ENCODE data around the gene LATS2.
"Not testable (repeated sequence)": the region's sequence is repeated elsewhere in the genome, so short reads cannot be mapped to it uniquely, and the experiment has no call there.

Gene LATS2

GRCh38 chr13:21050288-21051197 lies 10.8 kb downstream of the LATS2 start:
- H4K20me1 ChIP-seq (ENCODE audit: insufficient read depth, low read length), result no peaks in the 10 kb centered on the region
- TF ChIP-seq CTCF (IDR thresholded peaks at IDR 0.05; ENCODE audit: low read depth, low read length) (no peak), EZH2phosphoT487 (IDR thresholded peaks at IDR 0.05; ENCODE audit: low read depth) (no peak)
- H3K27ac ChIP-seq (ENCODE audit: low read length), result no peak overlapping the region

GRCh38 chr13:21049731-21050130 lies 11.7 kb downstream of the LATS2 start:
- not testable (repeated sequence) for H4K20me1 ChIP-seq (ENCODE audit: insufficient read depth, low read length)

More at GRCh38 chr13:21050288-21051197, 10.8 kb downstream of the LATS2 start:
- Histone ChIP-seq H2AFZ (ENCODE audit: low read depth, low read length) (no peak overlapping the region), H3K9ac (ENCODE audit: low read length) (no peak overlapping the region), H3K36me3 (replicated peaks; ENCODE audit: low read depth, low read length) (no peaks in the 10 kb centered on the region), H3K4me1 (ENCODE audit: low read length) (no peaks in the 10 kb centered on the region), H3K9me3 (ENCODE audit: insufficient read depth, low read length) (no peaks in the 10 kb centered on the region), H3K79me2 (ENCODE audit: low read length) (no peaks in the 10 kb centered on the region), H3K4me2 (ENCODE audit: low read length) (no peak overlapping the region), H3K27me3 (ENCODE audit: low read depth, low read length) (no peaks in the 10 kb centered on the region), H3K4me3 (ENCODE audit: low read length) (no peak overlapping the region)

GRCh38 chr13:21048901-21049698 lies 12.3 kb downstream of the LATS2 start:
- Histone ChIP-seq H3K27ac (ENCODE audit: low read length) (no peak overlapping the region), H3K4me2 (ENCODE audit: low read length) (no peak overlapping the region), H3K4me1 (ENCODE audit: low read length) (no peaks in the 10 kb centered on the region), H3K9me3 (ENCODE audit: insufficient read depth, low read length) (no peaks in the 10 kb centered on the region), H3K27me3 (ENCODE audit: low read depth, low read length) (no peaks in the 10 kb centered on the region), H3K79me2 (ENCODE audit: low read length) (no peaks in the 10 kb centered on the region), H2AFZ (ENCODE audit: low read depth, low read length) (no peak overlapping the region), H3K9ac (ENCODE audit: low read length) (no peak overlapping the region), H3K36me3 (replicated peaks; ENCODE audit: low read depth, low read length) (no peaks in the 10 kb centered on the region), H3K4me3 (ENCODE audit: low read length) (no peak overlapping the region), H4K20me1 (ENCODE audit: insufficient read depth, low read length) (no peaks in the 10 kb centered on the region)
- no peak for TF ChIP-seq EZH2phosphoT487 (IDR thresholded peaks at IDR 0.05; ENCODE audit: low read depth)
- TF ChIP-seq CTCF (IDR thresholded peaks at IDR 0.05; ENCODE audit: low read depth, low read length), result no peak

More at GRCh38 chr13:21049731-21050130, 11.7 kb downstream of the LATS2 start:
- H3K79me2 ChIP-seq (ENCODE audit: low read length); H3K4me2 ChIP-seq (ENCODE audit: low read length); H2AFZ ChIP-seq (ENCODE audit: low read depth, low read length); H3K4me3 ChIP-seq (ENCODE audit: low read length); H3K9ac ChIP-seq (ENCODE audit: low read length); H3K27me3 ChIP-seq (ENCODE audit: low read depth, low read length); H3K36me3 ChIP-seq (replicated peaks; ENCODE audit: low read depth, low read length); H3K27ac ChIP-seq (ENCODE audit: low read length); H3K9me3 ChIP-seq (ENCODE audit: insufficient read depth, low read length); H3K4me1 ChIP-seq (ENCODE audit: low read length): not testable (repeated sequence)

GRCh38 chr13:21047591-21048282 lies 13.6 kb downstream of the LATS2 start:
- TF ChIP-seq EZH2phosphoT487 (IDR thresholded peaks at IDR 0.05; ENCODE audit: low read depth), result no peak
- no peak for TF ChIP-seq CTCF (IDR thresholded peaks at IDR 0.05; ENCODE audit: low read depth, low read length)
- no peak overlapping the region for H3K4me2 ChIP-seq (ENCODE audit: low read length)

More at GRCh38 chr13:21047591-21048282, 13.6 kb downstream of the LATS2 start:
- no peak overlapping the region for H3K9ac ChIP-seq (ENCODE audit: low read length)
- H3K4me3 ChIP-seq (ENCODE audit: low read length), result no peak overlapping the region
- H3K27ac ChIP-seq (ENCODE audit: low read length), result no peak overlapping the region
- H3K36me3 ChIP-seq (replicated peaks; ENCODE audit: low read depth, low read length), result no peaks in the 10 kb centered on the region
- H2AFZ ChIP-seq (ENCODE audit: low read depth, low read length), result no peak overlapping the region
- no peaks in the 10 kb centered on the region for H3K79me2 ChIP-seq (ENCODE audit: low read length)
- H3K27me3 ChIP-seq (ENCODE audit: low read depth, low read length), result no peaks in the 10 kb centered on the region
- H3K4me1 ChIP-seq (ENCODE audit: low read length), result no peaks in the 10 kb centered on the region
- no peaks in the 10 kb centered on the region for H3K9me3 ChIP-seq (ENCODE audit: insufficient read depth, low read length)
- H4K20me1 ChIP-seq (ENCODE audit: insufficient read depth, low read length), result no peaks in the 10 kb centered on the region
